LNCAP (cell line): ENCODE results near the gene EBF3.

ENCODE experiments used
- TF ChIP-seq, protein P1 (sequence below): fragments of 450-650 bp; IDR thresholded peaks from 2 replicates; pipeline ENCODE4 v1.5.1; 2017; ENCODE audit warnings: mild to moderate bottlenecking

Gene EBF3

DNA sequence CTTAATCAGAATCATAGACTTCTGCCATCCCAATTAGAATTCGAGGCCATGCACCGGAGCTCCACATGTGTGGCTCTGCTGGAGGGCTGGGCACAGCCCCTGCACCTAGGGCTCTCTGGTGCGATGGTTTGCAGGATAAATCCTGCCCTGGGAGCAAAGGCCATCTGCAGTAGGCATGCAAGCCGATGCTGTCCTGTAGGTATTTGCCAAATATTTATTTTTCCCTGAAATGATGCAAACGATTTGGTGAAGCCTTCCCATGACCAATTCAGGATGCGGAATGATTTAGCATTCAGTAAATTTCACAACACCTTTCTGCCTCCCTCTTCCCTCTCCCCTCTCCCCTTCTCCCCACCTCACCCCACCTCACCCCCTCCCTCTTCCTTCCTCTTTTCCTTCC, 170.6 kb downstream of the EBF3 start:
- TF ChIP-seq, protein P1, sequence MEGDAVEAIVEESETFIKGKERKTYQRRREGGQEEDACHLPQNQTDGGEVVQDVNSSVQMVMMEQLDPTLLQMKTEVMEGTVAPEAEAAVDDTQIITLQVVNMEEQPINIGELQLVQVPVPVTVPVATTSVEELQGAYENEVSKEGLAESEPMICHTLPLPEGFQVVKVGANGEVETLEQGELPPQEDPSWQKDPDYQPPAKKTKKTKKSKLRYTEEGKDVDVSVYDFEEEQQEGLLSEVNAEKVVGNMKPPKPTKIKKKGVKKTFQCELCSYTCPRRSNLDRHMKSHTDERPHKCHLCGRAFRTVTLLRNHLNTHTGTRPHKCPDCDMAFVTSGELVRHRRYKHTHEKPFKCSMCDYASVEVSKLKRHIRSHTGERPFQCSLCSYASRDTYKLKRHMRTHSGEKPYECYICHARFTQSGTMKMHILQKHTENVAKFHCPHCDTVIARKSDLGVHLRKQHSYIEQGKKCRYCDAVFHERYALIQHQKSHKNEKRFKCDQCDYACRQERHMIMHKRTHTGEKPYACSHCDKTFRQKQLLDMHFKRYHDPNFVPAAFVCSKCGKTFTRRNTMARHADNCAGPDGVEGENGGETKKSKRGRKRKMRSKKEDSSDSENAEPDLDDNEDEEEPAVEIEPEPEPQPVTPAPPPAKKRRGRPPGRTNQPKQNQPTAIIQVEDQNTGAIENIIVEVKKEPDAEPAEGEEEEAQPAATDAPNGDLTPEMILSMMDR: no peak

DNA sequence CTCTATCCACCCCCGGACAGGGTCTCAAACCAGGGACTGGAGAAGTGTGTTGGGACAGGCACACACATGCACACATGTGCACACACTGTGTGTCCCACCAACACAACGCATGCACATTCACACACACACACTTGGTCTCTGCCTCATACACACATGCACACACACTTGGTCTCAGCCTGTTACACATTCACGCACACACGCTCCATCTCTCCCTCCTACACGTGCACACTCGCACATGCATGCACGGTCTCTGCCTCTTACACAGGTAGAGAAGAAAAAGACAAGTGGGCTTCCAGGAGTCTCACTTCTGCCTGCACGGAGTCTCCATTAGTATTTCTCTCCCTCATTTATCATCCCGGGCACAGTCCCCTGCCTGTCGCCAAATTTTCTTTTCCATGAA, 171.2 kb downstream of the EBF3 start:
- TF ChIP-seq, protein P1: no peak

DNA sequence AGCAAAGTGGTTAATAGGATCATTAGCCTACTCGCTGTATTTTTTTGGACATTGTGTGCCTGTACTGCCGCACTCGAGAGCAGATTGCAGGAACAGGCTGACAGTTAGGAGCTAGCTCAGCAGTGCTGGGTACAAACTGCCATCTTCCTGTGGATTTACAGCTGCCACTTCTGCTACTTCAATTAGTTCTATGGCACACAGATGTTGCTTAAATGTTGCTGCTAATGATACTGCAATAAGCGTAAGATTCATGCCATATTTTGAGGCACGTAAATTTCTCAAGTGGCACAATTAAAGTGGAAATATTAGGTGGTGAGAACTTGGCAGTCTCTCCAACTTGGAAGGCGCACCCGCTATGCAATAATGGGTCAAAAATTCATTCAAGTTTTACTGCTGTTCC, 171.9 kb downstream of the EBF3 start:
- TF ChIP-seq, protein P1: no peak

DNA sequence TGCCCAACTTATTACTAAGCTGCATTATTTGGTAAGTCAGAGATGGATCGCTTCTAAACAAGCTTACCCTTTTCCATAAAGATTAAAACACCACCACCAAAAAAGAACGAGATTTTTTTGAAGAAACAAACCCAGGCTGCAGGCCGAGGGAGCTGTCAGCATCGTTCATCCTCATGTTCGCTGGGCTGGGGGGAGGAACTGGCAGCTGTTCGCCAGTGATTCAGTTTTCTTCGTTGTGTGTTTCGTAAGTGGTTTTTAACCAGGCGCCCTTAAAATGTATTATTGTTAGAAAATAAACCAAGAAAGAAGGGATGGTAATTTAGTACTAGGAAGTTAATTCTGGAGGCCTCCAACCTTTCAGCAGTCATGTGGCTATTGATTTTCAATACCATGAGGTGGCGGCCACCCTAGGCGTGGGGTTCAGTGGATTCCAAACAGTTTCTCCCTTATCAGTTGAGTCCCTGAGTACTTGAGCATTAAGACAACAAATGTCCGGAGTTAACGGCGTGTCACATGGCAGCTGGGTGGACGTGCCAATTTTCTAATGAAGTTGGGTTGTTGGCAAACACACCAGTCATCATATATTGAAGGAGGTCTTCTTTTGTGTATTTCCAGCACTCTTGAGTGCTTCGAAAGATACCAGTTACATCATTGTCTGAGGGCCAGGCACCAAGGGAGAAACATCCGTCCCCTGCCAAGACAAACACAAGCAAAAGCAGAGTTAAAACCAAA, 173.2 kb downstream of the EBF3 start:
- TF ChIP-seq, protein P1: no peak

DNA sequence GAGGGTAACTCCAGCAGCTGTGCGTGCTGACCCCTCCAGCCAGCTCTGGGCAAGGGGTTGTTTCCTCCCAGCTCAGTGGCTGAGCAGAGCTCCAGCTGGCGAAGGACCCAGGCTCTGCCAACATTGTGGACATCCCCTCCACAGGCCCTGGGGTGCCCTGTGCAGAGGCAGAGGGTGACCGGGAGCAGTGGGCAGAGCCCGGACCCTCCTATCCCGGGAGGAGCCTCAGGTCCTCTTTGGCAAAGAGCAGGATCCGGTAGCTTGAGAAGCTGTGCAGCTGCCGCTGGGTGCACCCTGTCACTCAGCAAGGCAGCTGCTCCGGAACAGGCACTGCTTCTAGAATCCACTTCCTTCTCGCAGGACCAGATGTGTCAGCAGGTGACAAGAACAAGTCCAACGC, 175.9 kb downstream of the EBF3 start:
- TF ChIP-seq, protein P1: no peak

DNA sequence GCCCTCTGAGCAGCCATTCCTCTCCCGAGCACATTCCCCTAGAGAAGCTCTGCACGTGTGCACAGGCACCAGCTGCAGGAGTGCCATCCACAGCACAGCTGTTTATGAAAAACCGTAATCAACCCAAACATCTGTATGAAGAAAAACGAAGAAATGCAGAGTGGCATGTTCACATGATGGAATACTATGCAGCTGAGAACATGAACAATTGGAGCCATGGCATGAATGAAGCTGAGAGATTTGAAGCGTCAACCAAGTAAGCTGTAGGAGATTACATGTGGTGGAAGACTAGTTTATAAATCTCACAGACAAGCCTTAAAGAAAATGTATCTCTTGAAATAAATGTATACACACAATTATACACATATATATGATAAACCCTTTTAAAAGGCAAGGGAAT, 176.5 kb downstream of the EBF3 start:
- TF ChIP-seq, protein P1: no peak

DNA sequence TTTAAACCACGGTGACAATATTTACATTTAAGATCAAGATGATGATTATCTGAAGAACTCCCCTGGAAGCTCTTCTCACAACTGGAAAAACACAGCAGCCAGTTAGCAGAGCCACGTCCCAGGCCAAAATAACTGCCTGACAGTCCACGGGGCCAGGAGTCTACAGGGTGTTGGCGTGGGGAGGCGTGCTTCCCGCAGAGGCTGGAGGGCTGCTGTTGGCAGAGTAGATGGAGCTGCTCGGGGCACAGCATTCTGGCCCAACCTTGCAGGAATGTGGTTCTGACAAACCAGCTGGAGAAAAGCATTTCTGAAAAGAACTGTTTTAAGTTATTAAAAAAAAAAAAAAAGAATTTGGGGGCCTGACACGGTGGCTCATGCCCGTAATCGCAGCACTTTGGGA, 177.9 kb downstream of the EBF3 start:
- TF ChIP-seq, protein P1: no peak

DNA sequence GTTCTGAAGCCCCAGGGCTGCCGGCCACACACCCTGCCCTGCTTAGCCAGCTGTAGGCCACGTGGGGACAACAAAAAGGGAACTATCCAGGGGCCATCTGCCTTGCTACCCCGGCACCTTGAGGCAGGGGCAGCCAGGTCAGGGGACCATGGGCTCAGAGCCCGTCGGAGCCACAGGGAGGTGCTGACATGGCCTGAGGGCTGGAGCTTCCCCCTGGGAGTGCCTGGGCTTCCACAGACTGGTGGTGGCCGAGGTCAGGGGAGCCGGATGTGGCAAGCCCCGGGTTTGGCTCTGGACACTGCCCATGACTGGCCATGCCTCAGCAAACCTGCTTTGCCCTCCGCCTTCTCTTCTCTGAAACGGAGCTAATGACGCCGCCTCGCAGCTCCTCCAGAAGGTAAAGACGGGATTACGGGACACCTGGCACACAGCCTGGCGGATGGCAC, 178.5 kb downstream of the EBF3 start:
- TF ChIP-seq, protein P1: no peak
